Activated naive CD4-positive, alpha-beta T cell treated with anti-CD3 and anti-CD28 coated beads, Interleukin-2, amount 50 U/mL, for 16 hours (primary cell): ENCODE measurements around the gene HRH2.
"Not testable (repeated sequence)": the region's sequence is repeated elsewhere in the genome, so short reads cannot be mapped to it uniquely, and the experiment has no call there.

Experiments
- DNase-seq: peaks from one replicate; pipeline ENCODE4 v3.0.0-alpha.2; 2020

The HRH2 gene

GRCh38 chr5:175650430-175651205, 7.3 kb upstream of the HRH2 start:
- not testable (repeated sequence) for DNase-seq

GRCh38 chr5:175652741-175653663, 4.9 kb upstream of the HRH2 start:
- DNase-seq: peak; percentile 76

DNA sequence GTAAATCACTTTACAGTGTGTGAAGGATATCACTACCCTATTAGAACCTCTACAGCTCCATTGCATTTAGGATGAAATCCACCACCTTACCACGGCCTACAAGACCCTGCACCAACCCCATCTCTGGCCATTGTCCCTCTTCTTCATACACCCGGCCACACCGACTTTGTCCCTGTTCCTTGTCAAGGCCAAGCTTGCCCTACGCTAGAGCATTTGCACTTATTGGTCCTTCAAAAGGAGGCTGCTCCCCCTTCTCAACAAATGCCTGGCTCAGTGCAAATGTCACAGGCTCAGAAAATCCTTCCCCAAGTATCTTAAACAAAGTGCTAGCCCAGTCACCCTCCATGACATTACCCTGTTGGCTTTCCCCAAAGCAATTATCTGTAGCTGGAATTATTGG, 4.1 kb upstream of the HRH2 start:
- no peak for DNase-seq

DNA sequence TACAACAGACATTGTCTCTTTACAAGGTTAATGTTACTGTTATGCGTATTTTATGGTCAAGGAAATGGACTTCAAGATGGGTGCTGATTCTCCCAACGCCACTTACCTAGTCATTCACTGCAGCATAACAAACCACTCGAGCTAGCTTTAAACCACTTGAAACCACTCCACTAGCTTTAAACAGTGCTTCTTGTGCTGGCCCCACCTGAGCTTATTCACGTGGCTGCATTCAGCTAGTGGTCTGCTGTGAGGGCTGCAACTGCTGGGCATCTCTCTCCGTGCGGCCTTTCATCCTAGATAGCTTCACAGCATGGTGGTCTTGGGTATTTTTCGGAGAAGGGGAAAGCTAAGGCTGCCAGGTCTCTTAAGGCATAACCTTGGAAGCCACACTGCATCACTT, 3.5 kb upstream of the HRH2 start:
- no peak for DNase-seq

DNA sequence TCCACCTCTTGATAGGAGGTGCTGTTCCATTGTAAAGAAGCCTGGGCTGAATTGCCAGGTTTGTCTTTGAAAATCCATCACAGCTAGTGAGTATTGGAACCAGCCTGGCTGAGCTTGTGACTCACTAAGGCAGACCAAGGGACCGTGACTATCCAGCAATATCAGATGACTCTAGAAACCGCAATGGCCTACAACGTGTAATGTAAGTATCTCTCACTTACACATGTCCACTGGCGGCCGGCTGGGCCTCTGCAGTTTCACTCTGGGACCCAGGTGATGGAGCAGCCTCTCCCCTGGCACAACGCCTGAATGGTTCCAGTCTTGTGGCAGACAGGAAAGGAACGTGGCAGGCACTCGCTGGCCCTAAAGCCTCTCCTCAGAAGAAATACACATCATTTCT, 3.1 kb upstream of the HRH2 start:
- DNase-seq: no peak

- DNase-seq: no peak
These were observed 2.5 kb upstream of the HRH2 start for GRCh38 chr5:175655411-175655810.

- DNase-seq: no peak
These were observed 905 bp upstream of the HRH2 start for GRCh38 chr5:175656966-175657365.

GRCh38 chr5:175658299-175659145, 651 bp downstream of the HRH2 start:
- DNase-seq: peak; percentile 41

GRCh38 chr5:175659546-175660253, 1.8 kb downstream of the HRH2 start:
- DNase-seq: no peak

- no peak for DNase-seq
These were observed 5.6 kb downstream of the HRH2 start for GRCh38 chr5:175663186-175664184.

GRCh38 chr5:175664723-175665122, 6.9 kb downstream of the HRH2 start:
- no peak for DNase-seq

GRCh38 chr5:175666216-175666615, 8.3 kb downstream of the HRH2 start:
- DNase-seq: no peak

- no peak for DNase-seq
These were observed 10.1 kb downstream of the HRH2 start for GRCh38 chr5:175668006-175668405.

DNA sequence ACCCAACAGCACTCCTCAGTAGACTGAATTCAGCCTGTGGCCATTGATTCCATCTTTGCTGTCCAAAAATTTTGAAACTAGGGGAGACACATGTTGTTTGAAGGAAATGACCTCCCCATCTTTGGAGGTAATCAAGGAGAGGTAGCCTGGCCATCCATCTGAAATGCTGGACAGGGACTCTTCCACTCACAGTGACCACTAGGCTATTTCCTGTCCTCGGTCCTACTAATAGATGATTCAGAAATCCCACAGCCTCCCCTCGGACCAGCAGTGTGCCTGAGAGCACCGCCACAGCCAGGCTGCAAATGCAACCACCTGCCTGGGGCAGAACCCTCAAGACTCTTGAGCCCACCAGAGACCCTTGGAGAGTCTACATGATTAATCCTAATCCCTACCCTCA, 12.5 kb downstream of the HRH2 start:
- no peak for DNase-seq

- no peak for DNase-seq
These were observed 13.1 kb downstream of the HRH2 start for GRCh38 chr5:175671013-175671412.

DNA sequence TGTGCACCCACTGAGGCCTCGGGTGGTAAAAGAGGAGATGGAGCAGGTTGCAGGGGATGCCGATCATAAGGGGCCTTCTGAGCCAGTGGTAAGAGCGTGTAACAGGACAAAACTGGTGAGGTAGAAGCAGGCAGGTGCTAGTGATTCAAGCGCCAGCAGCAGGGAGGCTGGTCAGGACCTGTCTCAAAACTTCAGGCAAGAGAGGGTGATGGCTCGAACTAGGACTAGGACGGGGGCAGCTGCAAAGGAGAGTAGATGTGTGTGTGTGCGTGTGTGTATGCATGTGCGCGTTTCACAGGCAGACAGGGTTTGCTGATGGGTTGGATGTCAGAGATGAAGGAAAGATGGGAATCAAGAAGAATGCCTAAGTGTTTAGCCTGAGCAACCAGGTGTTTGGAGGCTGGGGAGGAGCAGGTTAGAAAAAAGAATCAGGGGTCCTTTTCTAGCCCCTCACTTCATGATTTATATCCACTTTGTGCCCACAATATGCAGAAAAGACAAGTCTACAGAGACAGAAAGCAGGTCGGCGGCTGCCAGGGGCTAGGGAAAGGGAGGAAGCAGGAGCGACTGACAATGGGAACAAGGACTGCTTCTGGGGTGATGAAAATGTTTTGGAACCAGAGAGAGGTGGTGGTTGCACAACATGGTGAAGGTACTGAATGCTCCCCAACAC, 15.2 kb downstream of the HRH2 start:
- no peak for DNase-seq

- no peak for DNase-seq
These were observed 17.0 kb downstream of the HRH2 start for GRCh38 chr5:175674731-175675346.

DNA sequence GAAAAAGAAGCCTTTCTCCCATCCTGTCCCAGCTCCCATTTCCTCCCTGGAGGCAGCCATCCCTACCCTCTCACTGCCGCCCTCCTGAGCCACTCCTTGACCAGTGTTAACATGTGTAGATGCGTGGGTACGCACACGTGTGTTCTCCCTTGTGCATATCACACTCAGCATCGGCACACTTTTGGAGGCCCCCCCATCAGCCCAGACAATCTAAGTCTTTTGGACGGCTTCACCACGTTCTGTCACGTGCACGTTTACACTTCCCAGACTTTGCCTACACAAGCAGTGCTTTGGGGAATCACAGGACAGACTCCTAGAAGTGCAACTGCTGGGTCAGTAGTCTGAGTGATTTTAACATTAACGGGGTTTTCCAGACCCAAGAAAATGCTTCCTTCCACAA, 18.0 kb downstream of the HRH2 start:
- no peak for DNase-seq

DNA sequence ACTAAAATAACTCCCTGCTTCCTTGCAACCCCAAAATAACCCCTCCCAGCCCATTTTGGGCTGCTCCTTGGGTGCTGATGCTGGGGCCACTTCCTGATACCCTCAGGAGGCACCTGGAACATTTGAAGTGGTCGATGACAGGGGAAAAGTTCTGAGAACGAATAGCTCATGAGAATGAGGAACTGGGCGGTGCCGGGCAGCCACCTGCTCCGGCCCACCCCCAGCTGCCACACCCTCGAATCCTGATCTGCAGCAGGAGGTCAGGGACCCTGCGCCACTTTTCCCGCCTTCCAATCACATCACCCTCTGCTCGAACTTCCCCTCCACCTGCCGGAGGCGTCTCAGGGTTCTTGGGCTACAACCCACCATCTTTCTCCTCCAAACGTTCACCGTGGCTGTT, 19.7 kb downstream of the HRH2 start:
- no peak for DNase-seq

DNA sequence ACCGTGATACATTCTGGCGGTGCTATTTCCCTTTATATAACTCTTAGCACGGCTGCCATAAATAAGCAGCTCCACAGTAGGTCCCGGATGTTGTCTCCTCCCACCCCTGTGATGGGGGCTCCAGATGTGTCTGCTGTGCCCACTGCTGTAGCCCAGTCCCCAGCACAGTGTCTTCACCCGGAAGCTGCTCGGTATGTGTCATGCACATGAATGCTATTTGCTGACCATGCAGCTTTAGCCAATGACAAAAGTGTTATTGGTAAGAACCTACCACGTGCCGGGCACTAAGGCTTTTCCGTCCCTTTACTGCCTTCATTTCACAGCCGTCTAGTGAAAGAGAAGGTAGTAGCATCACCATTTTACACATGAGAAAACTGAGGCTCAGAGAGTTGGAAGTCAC, 20.2 kb downstream of the HRH2 start:
- DNase-seq: no peak
